CD4-positive, alpha-beta T cell treated with Interleukin-10 for 1 hour (primary cell): ENCODE measurements around the gene GPR26.

Source experiments
- DNase-seq: peaks from one replicate; pipeline ENCODE4 v3.0.0-alpha.2; 2020

Gene GPR26

DNA sequence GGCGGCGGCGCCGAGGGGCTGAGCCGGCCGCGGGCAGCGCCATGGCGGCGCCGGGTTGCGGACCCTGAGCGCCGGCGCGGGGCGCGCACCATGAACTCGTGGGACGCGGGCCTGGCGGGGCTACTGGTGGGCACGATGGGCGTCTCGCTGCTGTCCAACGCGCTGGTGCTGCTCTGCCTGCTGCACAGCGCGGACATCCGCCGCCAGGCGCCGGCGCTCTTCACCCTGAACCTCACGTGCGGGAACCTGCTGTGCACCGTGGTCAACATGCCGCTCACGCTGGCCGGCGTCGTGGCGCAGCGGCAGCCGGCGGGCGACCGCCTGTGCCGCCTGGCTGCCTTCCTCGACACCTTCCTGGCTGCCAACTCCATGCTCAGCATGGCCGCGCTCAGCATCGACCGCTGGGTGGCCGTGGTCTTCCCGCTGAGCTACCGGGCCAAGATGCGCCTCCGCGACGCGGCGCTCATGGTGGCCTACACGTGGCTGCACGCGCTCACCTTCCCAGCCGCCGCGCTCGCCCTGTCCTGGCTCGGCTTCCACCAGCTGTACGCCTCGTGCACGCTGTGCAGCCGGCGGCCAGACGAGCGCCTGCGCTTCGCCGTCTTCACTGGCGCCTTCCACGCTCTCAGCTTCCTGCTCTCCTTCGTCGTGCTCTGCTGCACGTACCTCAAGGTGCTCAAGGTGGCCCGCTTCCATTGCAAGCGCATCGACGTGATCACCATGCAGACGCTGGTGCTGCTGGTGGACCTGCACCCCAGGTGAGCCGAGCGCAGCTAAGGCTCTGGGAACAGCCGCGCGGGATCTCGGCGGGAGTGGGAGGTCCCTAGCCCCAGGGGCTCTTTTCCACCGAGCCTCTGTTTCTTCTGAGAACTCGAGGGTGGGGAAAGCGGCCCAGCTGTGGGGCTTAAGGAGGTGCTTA lies at the start of gene GPR26:
Gene GPR26 (plus strand): TSS at position 38 of the 919 bp plus-strand sequence. CDS start 53 bp downstream, at position 91.
- no peak for DNase-seq

GRCh38 chr10:123618224-123618623 lies 47.9 kb upstream of the GPR26 start:
- no peak for DNase-seq

DNA sequence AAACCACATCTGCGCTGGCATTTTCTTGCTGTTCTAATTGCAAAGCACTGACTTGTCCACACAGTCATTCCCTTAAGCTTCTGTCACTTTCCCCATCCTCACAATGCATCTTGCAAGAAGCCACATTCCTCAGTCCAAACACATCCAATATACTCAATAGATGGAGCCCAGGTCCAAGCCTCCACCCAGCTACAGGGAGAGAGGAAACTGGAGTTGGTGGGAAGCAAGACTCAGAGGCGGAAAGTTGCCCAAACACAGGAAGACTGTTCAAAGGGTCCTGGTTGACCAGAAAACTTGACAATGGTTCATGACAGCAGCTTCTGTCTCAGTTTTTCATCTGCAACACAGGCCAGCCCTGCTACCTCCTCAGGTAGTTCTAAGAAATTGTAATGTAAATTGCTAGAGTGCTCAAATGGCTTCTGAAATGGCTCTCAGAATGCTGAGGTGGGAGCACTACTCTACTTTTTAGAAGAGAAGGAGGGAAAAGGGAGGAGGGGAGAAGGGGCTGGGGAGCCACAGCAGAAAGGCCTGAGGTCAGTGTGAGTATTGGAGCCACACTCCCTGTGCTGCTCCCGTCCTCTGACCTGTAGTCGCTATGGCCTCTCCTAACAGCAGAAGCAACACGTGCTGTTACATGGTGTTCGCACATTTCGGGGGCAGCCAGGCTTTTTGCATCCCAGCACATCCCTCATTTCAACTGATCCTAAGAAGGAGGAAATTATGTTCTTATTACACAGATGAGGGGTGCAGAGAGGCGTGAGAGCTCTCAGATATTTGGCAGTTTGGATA lies 46.9 kb upstream of the GPR26 start:
- DNase-seq: no peak

DNA sequence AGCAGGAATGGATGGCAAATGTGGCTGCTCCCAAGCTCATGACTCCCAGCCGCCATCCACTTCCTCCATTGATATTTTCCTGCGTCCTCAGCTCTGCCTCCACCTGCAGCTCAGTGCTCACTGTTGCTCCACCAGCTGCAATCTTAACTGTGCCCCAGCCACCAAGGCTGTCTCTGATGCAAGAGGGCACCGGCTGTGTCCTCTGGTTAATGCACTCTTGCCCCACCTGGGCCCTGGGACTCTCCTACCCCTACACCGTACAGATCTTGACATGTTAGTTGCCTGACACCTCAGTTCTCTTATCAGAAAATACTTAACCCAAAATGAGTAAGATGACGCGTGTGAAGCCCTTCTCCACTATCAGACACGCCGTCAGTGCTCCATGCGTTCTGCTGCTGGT lies 45.5 kb upstream of the GPR26 start:
- DNase-seq: no peak

DNA sequence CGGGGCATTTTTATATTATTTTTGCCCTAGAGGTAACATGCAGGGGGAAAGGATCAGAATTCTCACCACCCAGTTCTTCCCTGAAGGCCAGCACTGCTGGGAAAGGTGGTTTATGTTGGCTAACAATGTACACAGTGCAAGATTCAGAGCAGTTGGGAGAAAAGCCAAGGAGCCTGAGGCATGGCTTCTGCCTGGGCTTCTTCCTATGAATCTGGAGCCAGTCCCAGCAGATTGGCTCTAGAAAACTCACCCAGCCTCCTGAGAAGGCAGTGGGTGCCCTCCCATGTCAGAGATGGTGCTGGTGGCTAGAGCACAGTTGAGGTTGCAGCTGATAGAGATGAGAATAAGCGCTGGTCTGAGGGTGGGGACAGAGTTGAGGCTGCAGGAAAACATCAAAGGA lies 44.7 kb upstream of the GPR26 start:
- DNase-seq: no peak

DNA sequence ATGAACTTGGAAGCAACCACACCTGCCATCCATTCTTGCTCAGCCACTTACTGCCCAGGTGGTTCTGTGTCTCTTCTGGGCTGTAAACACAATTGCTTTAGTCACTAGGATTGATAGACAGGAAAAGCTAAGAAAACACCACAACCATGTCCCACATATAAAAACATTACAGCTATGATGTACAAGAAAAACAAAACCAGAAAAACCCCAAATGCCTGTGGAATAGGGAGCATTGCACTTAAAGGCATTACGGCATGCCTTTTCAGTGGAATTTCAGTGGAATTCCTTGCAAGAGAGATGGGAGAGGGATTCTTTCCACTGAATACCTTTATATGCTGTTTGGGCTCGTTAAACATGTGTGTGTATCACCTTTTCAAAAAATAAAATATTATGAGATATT lies 44.2 kb upstream of the GPR26 start:
- no peak for DNase-seq

DNA sequence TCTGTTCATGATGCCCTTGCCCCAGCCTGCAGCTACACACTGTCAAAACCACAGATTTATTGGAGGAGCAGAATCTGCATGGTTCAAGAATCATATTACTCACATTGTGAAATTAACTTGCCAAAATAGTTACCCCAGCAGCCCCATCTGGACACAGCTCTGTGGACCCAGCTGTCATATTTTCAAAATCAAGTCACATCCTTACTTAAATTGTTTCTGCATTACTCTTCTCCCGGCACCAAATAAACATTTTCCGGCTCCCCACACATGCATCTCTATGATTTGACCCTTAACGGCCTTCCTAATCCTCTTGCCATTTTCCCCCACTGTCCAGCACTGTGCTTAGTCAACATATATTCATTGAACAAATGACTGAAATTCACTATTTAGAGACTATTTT lies 43.8 kb upstream of the GPR26 start:
- DNase-seq: no peak

DNA sequence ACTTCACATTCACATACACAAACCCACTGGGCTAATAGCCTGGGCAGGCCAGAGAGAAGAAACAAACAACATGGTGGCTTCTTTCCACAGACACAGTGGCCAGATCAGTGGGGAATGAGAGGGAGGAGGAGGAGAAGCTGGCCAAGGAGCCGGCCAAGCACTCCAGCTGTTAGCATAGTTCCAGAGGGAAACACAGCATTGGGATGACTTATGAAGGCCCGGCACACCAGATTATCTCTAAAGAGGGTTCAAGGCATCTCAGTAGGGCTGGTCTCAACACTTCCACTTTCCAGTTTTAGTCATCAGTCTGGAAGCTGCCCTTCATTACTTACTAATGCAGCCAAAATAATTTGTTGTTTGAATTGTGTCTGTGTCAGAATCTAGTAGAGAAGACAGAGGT lies 42.1 kb upstream of the GPR26 start:
- DNase-seq: no peak

DNA sequence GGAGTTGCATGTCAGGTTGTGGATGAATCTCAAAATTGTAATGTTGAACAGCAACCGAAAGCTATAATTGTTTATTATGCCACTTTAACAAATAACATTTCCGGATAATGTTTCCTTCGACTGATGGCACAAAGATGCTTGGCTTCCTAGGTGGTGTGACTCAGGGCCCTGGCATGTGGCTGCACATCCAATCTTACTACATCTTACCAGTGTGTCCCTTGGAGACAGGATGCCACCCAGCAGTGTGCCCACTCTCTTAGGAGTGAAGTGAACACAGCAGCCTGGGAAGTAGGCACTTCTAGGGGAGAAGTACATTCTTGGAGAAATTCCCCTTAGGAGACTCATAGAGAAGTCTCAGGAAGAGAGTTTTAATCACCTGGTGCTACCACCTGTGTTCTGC lies 33.0 kb upstream of the GPR26 start:
- no peak for DNase-seq

DNA sequence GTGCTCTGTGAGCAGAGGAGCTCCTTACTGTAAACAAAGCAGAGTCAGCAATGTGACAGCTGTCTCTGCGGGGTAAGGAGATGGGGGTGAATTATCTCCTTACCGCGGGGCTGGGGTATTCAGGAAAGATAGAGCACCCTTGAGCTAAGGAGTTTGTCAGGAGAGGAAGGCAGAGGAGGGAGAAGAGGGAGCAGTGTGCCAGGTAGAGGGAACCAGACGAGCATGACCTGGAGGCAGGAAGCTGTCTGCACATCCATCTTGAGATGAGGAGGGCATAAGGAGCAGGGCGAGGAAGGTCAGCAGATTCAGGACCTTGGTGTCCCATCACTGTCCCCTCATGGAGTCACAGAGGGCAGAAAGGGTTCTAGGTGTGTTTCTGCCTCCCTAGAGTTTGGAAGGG lies 32.5 kb upstream of the GPR26 start:
- no peak for DNase-seq

GRCh38 chr10:123634221-123634620 lies 31.9 kb upstream of the GPR26 start:
- DNase-seq: no peak

DNA sequence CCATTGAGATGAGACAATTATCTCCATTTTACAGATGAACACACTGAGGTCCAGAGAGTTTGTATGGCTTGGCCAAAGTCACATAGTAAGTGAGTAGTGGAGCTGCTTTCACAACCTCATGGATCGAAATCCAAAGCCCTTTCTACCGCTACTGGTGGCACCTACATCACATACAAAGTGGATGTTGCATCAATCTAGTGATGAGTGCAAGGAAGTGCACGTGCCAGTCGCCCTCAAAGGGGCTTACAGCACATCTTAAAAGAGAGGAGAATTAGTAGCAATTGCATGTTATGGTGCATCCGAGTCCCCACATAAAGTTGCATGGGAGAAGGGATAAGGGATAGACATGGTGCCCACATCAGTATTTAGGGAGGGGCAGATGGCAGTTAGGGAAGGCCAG lies 31.0 kb upstream of the GPR26 start:
- no peak for DNase-seq

GRCh38 chr10:123635745-123636144 lies 30.4 kb upstream of the GPR26 start:
- DNase-seq: no peak

GRCh38 chr10:123636598-123637325 lies 29.4 kb upstream of the GPR26 start:
- DNase-seq: no peak

GRCh38 chr10:123637326-123637880 lies 28.8 kb upstream of the GPR26 start:
- DNase-seq: no peak

- DNase-seq: no peak
Observed at GRCh38 chr10:123639131-123639530, 27.0 kb upstream of the GPR26 start.

DNA sequence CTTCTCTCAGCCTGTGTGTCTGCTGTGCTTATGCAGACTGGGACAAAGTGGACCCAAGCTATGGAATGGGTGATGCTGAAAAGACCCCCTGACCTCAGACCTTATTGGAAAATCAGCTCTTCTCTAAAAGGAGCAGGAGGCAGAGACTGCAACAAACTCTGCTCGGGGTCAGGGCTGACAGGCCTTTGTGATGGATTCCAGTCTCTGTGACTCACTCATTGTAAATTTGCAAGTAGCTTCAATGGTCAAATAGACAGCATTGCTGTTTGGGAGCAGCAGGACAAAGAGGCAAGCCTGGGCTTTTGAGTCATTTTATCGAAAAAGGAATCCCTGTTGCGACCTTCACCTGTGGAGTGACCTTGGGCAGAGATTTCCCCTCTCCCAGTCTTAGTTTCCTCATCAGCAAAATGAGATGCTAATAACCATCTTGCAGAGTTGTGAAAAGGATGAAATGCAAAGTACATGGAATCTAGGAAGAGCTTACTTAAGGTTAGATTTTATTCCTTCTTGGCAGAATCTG lies 26.1 kb upstream of the GPR26 start:
- DNase-seq: no peak

- no peak for DNase-seq
Observed at GRCh38 chr10:123642293-123642692, 23.9 kb upstream of the GPR26 start.

DNA sequence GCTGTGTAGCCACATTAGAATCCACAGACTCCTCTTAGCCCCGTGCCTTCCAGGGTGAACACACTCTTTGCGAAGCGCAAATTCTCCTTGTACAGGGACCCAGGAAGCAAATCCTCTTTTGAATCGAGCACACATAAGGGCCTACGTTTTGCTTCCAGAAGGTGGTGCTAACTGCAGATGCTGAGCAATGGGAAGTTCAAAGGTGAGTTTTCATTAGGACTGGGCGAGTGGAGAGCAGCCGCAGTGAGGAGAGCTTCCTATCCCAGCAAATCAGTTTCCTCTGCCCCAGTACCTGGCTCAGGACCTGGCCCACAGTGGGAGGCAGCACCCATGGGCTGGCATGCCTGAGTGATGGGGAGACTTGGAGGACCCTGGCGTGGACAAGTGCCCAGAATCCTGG lies 23.5 kb upstream of the GPR26 start:
- no peak for DNase-seq

DNA sequence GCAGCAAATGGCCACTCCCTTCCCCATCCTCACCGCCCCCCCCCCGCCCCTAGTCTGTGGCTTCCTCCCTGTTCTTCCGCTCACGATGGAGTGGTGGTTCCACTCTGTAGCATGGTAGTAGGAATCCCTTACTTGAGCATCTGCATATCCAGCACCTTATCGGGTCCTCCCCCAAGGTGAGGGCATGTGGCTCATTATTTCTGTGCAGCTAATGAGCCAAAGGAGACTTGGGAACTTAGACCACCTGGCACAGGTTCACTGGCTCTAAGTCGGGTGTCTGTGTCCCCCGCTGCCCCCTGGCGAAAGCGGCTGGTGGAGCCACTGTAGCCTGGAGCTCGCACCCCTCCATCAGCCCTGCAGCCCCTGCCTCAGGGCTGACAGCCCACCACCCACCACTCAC lies 22.8 kb upstream of the GPR26 start:
- DNase-seq: no peak

DNA sequence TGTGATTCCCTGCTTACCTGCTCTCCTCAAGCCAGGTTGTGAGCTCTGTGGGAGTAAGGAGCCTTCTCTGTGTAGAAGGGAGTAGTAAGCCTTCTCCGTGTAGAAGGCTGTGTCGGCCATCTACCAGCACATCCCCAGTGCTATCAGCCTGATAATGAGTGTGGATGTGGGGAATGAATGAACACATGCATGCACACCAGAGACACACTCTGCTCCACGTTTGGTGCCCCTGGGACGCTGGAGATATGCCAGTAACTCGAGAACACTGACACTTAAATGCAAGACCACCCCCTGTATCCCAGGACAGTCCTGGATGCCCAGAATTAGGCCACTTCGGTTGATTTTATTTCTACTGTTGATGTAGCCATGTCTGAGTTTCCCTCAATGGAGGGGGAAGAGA lies 21.1 kb upstream of the GPR26 start:
- no peak for DNase-seq

DNA sequence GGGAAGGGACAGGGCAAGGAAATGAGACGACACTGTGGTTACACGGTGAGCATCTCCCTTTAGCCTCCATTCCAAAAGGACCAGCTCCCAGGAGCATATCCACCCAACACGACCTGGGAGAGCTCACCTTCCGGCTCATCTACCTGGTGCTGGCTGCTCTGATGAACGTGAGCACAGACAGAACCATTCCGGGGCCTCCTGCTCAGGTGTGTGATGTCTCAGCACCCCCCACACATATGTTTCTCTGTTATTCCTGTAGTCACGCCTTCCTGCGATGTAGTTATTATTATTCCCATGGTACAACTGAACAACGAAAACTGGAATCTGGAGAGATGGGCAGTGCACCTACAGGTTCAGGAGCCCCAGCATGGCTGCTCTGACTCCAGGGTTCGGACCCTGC lies 20.5 kb upstream of the GPR26 start:
- DNase-seq: no peak

DNA sequence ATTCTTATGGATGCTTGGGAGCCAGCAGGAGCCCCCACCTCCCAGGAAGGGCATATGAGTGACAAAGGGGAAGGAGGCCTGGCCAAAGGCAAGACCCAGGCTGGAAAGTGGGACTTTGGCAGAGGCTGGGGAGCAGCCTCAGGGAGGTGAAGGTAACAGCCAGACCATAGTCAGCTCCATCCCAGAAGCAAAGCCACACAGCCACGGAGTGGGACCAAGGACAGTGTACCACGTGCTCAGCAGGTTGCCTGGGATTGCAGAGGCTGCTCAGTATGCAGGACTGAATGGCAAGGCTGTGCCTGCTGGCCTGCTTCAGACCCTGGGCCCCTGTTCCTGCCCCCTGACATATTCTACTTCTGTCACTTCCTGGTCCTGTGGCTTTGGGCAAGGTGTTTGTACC lies 17.6 kb upstream of the GPR26 start:
- DNase-seq: no peak
